ENCODE measurements around the gene NPAS3.

NPAS3 gene

DNA sequence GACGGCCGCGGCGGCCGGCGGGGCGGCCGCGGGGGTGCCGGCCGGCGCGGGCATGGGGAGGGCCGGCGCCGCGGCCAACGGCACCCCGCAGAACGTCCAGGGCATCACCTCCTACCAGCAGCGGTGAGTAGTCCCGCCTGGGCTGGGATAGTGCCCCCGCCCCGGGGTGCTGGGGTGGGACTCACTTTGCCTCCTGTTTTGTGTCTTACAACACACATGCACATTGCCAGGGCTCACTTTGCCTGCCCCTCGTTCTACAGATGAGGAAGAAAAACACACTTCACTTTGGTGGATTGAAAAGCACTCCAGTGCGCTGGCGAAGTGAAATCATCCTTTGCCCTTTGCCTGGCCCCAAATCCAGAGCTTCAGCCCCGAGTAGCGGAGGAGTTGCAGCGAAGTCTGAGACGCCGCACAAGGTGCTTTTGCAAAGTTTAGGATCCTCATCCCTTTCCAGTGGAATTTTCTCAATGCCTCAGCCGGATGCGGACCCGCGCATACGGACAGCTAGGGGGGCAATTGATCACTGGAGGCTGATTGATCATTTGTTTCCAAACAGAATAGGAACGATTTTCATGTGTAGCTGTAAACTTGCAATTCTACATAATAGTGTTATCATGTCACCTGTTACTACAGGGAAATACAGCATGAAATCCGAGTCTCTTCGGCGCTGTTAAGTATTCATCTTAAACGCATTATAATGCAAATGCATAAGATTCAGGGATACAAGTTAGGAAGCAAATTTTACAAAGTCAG, 3.6 kb upstream of the NPAS3 start:
- H4K20me1 ChIP-seq, result peaks cover 0 to 49% (median 28%) of the 10 kb centered on the region in 11 experiments; a peak in 12 of 22 replicates
- H3K4me3 ChIP-seq, result peak overlapping the region; percentile 34 to 62 (median 44); a peak in 13 of 20 replicates
- TF ChIP-seq Cebpa-rat (IDR thresholded peaks at IDR 0.05), result no peak
- no peak overlapping the region for H3K27ac ChIP-seq
- no peak overlapping the region for H3K9ac ChIP-seq
- peaks cover 0 to 20% (median 12%) of the 10 kb centered on the region in 11 experiments; a peak in 11 of 22 replicates for H3K9me3 ChIP-seq (replicated peaks in 1 of 11)
- H3K36me3 ChIP-seq, result no peaks in the 10 kb centered on the region
- H3K4me1 ChIP-seq, result peaks cover 16 to 25% (median 22%) of the 10 kb centered on the region in 10 experiments
- peaks cover 86 to 98% (median 94%) of the 10 kb centered on the region in 11 experiments for H3K27me3 ChIP-seq
- H3K4me2 ChIP-seq, result peak overlapping the region; percentile 51 to 89 (median 68)

DNA sequence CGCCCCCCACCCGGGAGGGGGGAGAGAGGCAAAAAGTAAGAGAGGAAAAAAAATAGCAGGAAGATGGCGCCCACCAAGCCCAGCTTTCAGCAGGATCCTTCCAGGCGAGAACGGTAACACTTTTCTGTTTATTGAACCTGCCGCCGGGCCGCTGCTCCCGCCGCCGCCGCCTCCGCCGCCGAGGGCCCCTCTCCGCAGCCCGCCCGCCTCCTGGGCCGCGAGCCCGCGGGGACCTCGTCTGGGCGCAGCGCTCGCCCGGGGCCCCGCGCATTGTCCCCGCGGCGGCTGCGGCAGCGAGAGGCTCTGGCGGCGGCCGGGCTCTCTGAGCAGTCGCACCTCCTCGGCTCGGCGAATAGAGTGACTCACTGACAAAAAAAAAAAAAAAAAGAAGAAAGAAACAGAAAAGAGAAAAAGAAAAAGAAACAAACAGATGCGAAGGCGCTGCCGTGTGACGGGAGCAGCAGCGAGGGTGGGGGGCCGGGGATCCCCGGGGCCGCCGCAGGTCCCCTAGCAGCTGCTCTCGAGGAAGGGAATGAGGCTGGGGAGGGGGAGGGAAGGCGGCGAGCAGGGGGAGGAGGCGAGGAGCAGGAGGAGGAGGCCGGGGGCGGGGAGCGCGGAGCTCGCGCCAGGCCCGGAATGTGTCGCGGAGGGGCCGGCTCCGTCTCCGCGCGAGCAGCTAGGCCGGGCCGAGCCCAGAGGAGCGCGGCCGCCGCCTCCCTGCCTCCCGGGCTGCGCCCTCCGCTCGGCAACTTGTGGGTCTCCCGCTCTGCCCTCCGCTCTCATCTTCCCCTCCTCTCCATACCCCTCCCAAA, 781 bp downstream of the NPAS3 start:
- peak overlapping the region; percentile 73 to 90 (median 83) for H3K27ac ChIP-seq
- no peak for TF ChIP-seq Cebpa-rat (IDR thresholded peaks at IDR 0.05)
- H4K20me1 ChIP-seq, result peaks cover 0 to 33% (median 17%) of the 10 kb centered on the region in 11 experiments; a peak in 11 of 22 replicates
- H3K27me3 ChIP-seq, result peaks cover 62 to 83% (median 77%) of the 10 kb centered on the region in 11 experiments
- H3K4me1 ChIP-seq, result peaks cover 6 to 20% (median 11%) of the 10 kb centered on the region in 10 experiments; a peak in 18 of 20 replicates
- H3K9me3 ChIP-seq (replicated peaks in 1 of 11), result no peaks in the 10 kb centered on the region; a peak in 3 of 22 replicates
- no peaks in the 10 kb centered on the region for H3K36me3 ChIP-seq
- H3K4me3 ChIP-seq, result peak overlapping the region; percentile 64 to 79 (median 72)
- H3K9ac ChIP-seq, result peak overlapping the region; percentile 81 to 90 (median 86)
- peak overlapping the region; percentile 67 to 84 (median 76) for H3K4me2 ChIP-seq

DNA sequence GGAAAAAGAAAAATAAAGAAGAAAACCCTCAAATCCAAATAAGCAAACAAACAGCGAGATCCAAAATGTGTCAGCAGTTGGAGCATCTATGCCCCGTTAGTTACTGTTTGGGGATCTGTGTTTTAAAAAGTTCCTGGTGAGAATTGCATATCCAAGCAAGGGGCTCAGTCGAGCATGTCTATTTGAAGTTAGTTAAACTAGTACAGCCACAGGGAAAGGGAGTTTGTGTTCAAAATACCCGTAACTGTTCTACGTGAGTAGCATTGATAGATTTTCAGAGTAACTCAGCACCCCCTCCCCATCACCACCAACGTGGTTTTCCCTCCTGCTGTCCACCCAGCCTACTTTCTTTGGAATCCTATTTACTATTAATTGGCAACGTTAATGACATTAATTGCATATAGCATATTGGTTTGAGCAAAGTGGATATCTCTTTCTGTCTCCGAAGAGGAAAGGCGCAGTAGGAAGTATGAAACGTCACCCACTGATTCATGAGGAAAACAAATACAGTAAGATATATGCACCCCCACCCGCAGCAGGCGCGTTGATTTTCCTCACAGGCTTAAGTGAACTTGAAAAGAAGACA, 1.5 kb downstream of the NPAS3 start:
- peaks cover 55 to 76% (median 70%) of the 10 kb centered on the region in 11 experiments for H3K27me3 ChIP-seq
- no peaks in the 10 kb centered on the region for H3K36me3 ChIP-seq

DNA sequence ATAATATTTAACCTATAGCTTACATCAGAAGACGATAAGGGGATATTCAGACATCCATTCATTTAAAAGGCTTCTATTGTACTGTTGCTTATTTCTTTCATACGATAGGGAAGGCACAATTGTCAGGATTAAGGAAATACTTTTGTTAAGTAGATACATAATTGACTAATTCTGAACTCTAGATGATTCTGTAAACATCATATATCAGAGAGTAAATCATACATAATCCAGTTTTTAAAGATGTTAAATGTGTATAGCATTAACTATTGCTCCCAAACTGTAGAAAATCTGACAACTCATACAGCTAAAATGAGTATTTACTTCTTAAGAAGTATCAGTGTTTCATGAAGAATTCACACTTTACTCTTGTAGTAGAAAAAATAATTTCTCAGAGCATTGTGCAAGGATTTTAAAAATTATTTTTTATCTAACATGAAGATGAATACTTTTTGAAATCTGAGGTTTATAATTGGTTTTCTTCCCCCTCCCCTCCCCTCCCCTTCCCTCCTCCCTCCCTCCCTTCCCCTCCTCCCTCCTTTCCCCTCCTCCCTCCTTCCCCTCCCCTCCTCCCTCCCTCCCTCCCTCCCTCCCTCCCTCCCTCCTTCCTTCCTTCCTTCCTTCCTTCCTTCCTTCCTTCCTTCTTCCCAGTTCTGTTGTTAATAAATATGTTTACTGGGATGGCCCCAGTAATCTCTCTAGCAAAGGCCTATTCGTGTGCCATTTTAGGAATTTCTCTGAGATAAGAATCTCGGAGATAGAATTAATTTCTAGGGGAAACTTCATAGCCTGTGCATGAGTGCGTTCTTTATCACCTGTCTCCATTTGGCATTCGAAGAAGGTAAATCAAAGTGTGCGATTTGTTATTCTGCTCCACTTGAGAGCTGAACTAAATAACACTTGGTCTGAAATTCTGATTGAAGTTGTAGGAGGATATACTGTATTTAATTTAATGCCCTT, 2.3 kb downstream of the NPAS3 start:
- Histone ChIP-seq H3K9ac (peak overlapping the region in 2 of 11 experiments; percentile 81 to 85; a peak in 2 of 22 replicates), H3K4me1 (peaks cover 6 to 15% (median 9%) of the 10 kb centered on the region in 10 experiments; a peak in 18 of 20 replicates), H3K27me3 (peaks cover 47 to 74% (median 61%) of the 10 kb centered on the region in 11 experiments), H3K27ac (no peak overlapping the region), H4K20me1 (peaks cover 0 to 20% (median 6%) of the 10 kb centered on the region in 11 experiments; a peak in 9 of 22 replicates), H3K9me3 (replicated peaks in 1 of 11) (no peaks in the 10 kb centered on the region), H3K4me2 (peak overlapping the region; percentile 67 to 84 (median 76); a peak in 21 of 22 replicates), H3K4me3 (peak overlapping the region in 9 of 10 experiments; percentile 64 to 73 (median 71); a peak in 12 of 20 replicates), H3K36me3 (no peaks in the 10 kb centered on the region)
- no peak for TF ChIP-seq Cebpa-rat (IDR thresholded peaks at IDR 0.05)

More for the DNA sequence above, 1.5 kb downstream of the NPAS3 start:
- peaks cover 6 to 15% (median 9%) of the 10 kb centered on the region in 10 experiments; a peak in 18 of 20 replicates for H3K4me1 ChIP-seq
- peak overlapping the region; percentile 67 to 84 (median 76) for H3K4me2 ChIP-seq
- no peak for TF ChIP-seq Cebpa-rat (IDR thresholded peaks at IDR 0.05)
- peak overlapping the region; percentile 64 to 79 (median 72) for H3K4me3 ChIP-seq
- no peaks in the 10 kb centered on the region for H3K9me3 ChIP-seq (replicated peaks in 1 of 11)
- H3K9ac ChIP-seq, result peak overlapping the region; percentile 81 to 90 (median 86)
- peak overlapping the region; percentile 73 to 90 (median 83); a peak in 21 of 22 replicates for H3K27ac ChIP-seq
- peaks cover 0 to 28% (median 11%) of the 10 kb centered on the region in 11 experiments; a peak in 11 of 22 replicates for H4K20me1 ChIP-seq

DNA sequence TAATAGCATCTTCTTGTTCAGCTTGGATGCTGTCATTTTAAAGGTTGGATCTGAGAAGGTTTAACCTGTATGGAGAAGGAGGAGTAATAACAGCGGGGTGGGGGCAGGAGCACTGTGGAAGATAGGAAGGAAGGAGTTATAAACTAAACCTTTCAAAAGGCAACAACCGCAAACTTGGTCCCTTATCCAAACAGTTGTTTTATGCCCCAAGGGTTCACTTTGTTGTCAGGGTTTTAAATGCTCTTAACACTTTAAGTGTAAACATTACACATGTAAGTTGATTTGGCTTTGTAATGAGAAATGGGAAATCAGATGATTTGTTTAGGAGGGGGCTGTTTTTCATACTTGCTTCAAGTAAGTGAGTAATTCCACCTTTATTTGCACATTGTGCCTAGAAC, 3.0 kb downstream of the NPAS3 start:
- Histone ChIP-seq H3K4me2 (no peak overlapping the region; a peak in 1 of 22 replicates), H4K20me1 (peaks cover 0 to 17% (median 6%) of the 10 kb centered on the region in 11 experiments; a peak in 9 of 22 replicates), H3K27me3 (peaks cover 40 to 68% (median 55%) of the 10 kb centered on the region in 11 experiments), H3K27ac (no peak overlapping the region), H3K4me1 (peaks cover 6 to 15% (median 9%) of the 10 kb centered on the region in 10 experiments; a peak in 18 of 20 replicates), H3K9ac (no peak overlapping the region), H3K4me3 (no peak overlapping the region), H3K9me3 (replicated peaks in 1 of 11) (no peaks in the 10 kb centered on the region), H3K36me3 (no peaks in the 10 kb centered on the region)
- TF ChIP-seq Cebpa-rat (IDR thresholded peaks at IDR 0.05), result no peak

DNA sequence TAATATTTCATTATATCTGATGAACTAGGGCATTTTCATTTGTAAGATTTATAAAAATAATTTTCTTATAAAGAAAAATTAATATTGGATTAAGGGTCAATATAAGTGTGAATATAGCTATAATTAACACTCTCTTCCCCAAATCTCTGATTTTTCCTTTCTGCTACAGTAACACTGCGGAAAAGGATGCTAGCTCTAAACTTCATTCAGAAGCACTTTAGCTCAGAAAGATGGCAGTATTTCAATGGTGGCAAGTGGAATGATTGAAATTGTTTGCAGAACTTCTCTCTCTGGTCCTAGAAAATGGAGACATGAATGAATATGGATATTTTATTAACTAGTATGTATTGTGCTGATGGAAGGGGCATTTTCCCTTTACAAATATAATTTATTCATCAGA, 8.4 kb downstream of the NPAS3 start:
- H3K4me2 ChIP-seq, result no peak overlapping the region
- H3K36me3 ChIP-seq, result no peaks in the 10 kb centered on the region
- H3K27me3 ChIP-seq, result peaks cover 0 to 16% (median 5%) of the 10 kb centered on the region in 11 experiments; a peak in 11 of 22 replicates
- H3K4me1 ChIP-seq, result no peaks in the 10 kb centered on the region
- TF ChIP-seq Cebpa-rat (IDR thresholded peaks at IDR 0.05), result no peak
- H4K20me1 ChIP-seq, result no peaks in the 10 kb centered on the region
- no peaks in the 10 kb centered on the region for H3K9me3 ChIP-seq (replicated peaks in 1 of 11)
- H3K4me3 ChIP-seq, result no peak overlapping the region
- no peak overlapping the region for H3K27ac ChIP-seq
- H3K9ac ChIP-seq, result no peak overlapping the region

DNA sequence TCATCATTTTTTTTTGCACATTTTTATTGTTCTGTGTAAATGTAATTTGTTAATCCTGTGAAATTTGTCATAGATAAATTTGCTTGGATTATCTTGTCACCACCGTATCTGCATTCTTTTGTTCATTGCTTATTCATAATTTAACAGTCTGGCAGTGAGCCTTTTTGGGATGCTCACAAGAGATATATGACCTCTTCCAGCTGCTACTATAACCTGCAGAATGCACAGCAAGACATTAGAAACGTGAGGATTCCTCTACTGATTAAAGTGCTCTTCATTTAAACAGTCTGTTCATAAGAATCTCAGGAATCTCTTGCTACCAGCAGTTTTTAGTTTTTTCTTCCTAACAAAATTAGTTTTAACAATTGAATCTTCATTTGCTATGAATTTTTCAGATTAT, 9.1 kb downstream of the NPAS3 start:
- Histone ChIP-seq H3K4me1 (no peaks in the 10 kb centered on the region), H3K4me3 (no peak overlapping the region), H3K9me3 (replicated peaks in 1 of 11) (no peaks in the 10 kb centered on the region), H4K20me1 (no peaks in the 10 kb centered on the region), H3K9ac (no peak overlapping the region), H3K27me3 (peaks cover 0 to 9% (median under 1%) of the 10 kb centered on the region in 11 experiments; a peak in 9 of 22 replicates), H3K4me2 (no peak overlapping the region), H3K36me3 (no peaks in the 10 kb centered on the region), H3K27ac (no peak overlapping the region)
- no peak for TF ChIP-seq Cebpa-rat (IDR thresholded peaks at IDR 0.05)

DNA sequence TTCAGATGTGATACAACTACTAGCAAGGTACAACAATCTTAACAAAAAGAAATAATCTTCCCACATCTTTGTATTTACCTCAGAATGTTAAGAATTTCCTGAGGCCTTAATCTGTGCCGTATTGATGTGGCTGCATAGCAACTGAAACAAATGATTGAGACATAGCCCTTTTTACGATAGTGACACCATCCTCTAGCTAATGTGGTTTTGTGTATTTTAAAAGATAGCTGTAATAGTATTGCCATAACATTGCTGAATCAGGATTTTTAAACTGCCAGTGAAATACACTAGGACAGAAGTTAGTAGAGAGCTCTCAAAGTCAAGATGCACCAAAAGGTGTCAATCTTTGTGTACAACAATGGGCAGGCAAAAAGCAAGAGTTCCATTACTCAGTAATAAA, 11.9 kb downstream of the NPAS3 start:
- Histone ChIP-seq H3K9me3 (replicated peaks in 1 of 11) (no peaks in the 10 kb centered on the region), H3K27me3 (peaks cover 0 to 3% (median 0%) of the 10 kb centered on the region in 11 experiments; a peak in 2 of 22 replicates), H3K4me2 (no peak overlapping the region), H3K36me3 (no peaks in the 10 kb centered on the region), H3K9ac (no peak overlapping the region), H4K20me1 (no peaks in the 10 kb centered on the region), H3K27ac (no peak overlapping the region), H3K4me1 (no peaks in the 10 kb centered on the region), H3K4me3 (no peak overlapping the region)
- no peak for TF ChIP-seq Cebpa-rat (IDR thresholded peaks at IDR 0.05)

All from BLaER1 treated with 17β-estradiol and CSF1 and Interleukin-3, amounts not matched to agents 10 nM and 100 nM (cell line).